Uterus (tissue), 2 donors: ENCODE measurements around the gene ISCA2.

Source experiments
- CTCF ChIP-seq, 4 experiments: fragments of 200-600 bp in 2 of 4; fragments of 450-650 bp in 2 of 4; sonication (generic) in 2 of 4; IDR thresholded peaks; one replicate each; pipeline ENCODE4 v1.5.1; 2016 to 2019; ENCODE audit warnings: antibody characterized with exemption in 4 of 4, mild to moderate bottlenecking in 2 of 4, moderate library complexity in 1 of 4
- POLR2A ChIP-seq, 2 donors: fragments of 450-650 bp; IDR thresholded peaks; one replicate each; pipeline ENCODE4 v1.6.1; 2016; ENCODE audit warnings: antibody characterized with exemption in 2 of 2, mild to moderate bottlenecking in 1 of 2, moderate library complexity in 1 of 2

GRCh38 chr14:74501691-74502090 lies 8.1 kb downstream of the ISCA2 start:
- TF ChIP-seq CTCF (IDR thresholded peaks at IDR 0.05) (no peak), POLR2A (IDR thresholded peaks at IDR 0.05) (no peak)
